ENCODE measurements around the gene PCDHGA12.

Gene PCDHGA12

GRCh38 chr5:141409598-141410306, 20.6 kb upstream of the PCDHGA12 start:
- H3K4me1 ChIP-seq (ENCODE audit: control insufficient read depth, insufficient read depth, low read length): no peaks in the 10 kb centered on the region
- POLR2A ChIA-PET: no interaction called here
- no peaks in the 10 kb centered on the region for H3K36me3 ChIP-seq (ENCODE audit: control insufficient read depth in 2 of 2, insufficient read depth in 1 of 2, low read length in 2 of 2)
- H3K9me3 ChIP-seq (ENCODE audit: control insufficient read depth, insufficient read depth, low read depth, low read length): no peaks in the 10 kb centered on the region
- H3K4me3 ChIP-seq (ENCODE audit: low read depth, low read length): no peak overlapping the region
- TF ChIP-seq ZSCAN4 (tag by site-specific recombination; IDR thresholded peaks at IDR 0.05) (no peak), ZNF26 (tag by site-specific recombination; IDR thresholded peaks at IDR 0.05) (no peak)
- CTCF ChIA-PET: interaction anchor here (0.7 to 1.0 kb wide), 2 partner anchors 148 to 167 kb away, joined by 3 to 4 read pairs; no protein-coding TSS in a partner anchor
- no peak overlapping the region for H3K27ac ChIP-seq (ENCODE audit: extremely low read depth, low read depth, low read length)

- H3K9me3 ChIP-seq (ENCODE audit: control insufficient read depth, insufficient read depth, low read depth, low read length): no peaks in the 10 kb centered on the region
- H3K4me1 ChIP-seq (ENCODE audit: control insufficient read depth, insufficient read depth, low read length): no peaks in the 10 kb centered on the region
- no peaks in the 10 kb centered on the region for H3K36me3 ChIP-seq (ENCODE audit: control insufficient read depth in 2 of 2, insufficient read depth in 1 of 2, low read length in 2 of 2)
- no peak overlapping the region for H3K27ac ChIP-seq (ENCODE audit: extremely low read depth, low read depth, low read length)
- H3K4me3 ChIP-seq (ENCODE audit: low read depth, low read length): no peak overlapping the region
- ChIA-PET POLR2A (no interaction called here), CTCF (interaction anchor here (0.6 to 1.5 kb wide), 2 partner anchors 10 to 726 kb away, joined by 4 to 6 read pairs; partner anchors contain the start of gene PCDHGA11)
- TF ChIP-seq ELK4 (IDR thresholded peaks at IDR 0.05; ENCODE audit: borderline replicate concordance, low read depth, low read length): no peak
- TF ChIP-seq ZNF529 (tag by site-specific recombination; IDR thresholded peaks at IDR 0.05; ENCODE audit: insufficient replicate concordance): no peak
- TF ChIP-seq ZNF223 (tag by site-specific recombination; IDR thresholded peaks at IDR 0.05): no peak
- TF ChIP-seq MZF1 (tag by site-specific recombination; IDR thresholded peaks at IDR 0.05; ENCODE audit: borderline replicate concordance): no peak
- no peak for TF ChIP-seq ZNF677 (tag by site-specific recombination; IDR thresholded peaks at IDR 0.05)
- TF ChIP-seq ZSCAN30 (tag by site-specific recombination; IDR thresholded peaks at IDR 0.05): no peak
- no peak for TF ChIP-seq BCL11A (tag by site-specific recombination; IDR thresholded peaks at IDR 0.05; ENCODE audit: low read depth)
- no peak for TF ChIP-seq ZNF114 (tag by site-specific recombination; IDR thresholded peaks at IDR 0.05)
Observed at GRCh38 chr5:141411575-141411974, 18.7 kb upstream of the PCDHGA12 start.

- ChIA-PET POLR2A (no interaction called here), CTCF (interaction anchor here (0.6 to 3.2 kb wide), 15 partner anchors 15 to 364 kb away, joined by 3 to 14 read pairs (median 3); partner anchors contain the start of genes PCDHGA12 and PCDHGB5)
- Histone ChIP-seq H3K4me1 (ENCODE audit: control insufficient read depth, insufficient read depth, low read length) (no peaks in the 10 kb centered on the region), H3K4me3 (ENCODE audit: low read depth, low read length) (no peak within 1 kb of the TSS), H3K9me3 (ENCODE audit: control insufficient read depth, insufficient read depth, low read depth, low read length) (no peaks in the 10 kb centered on the region), H3K36me3 (ENCODE audit: control insufficient read depth in 2 of 2, insufficient read depth in 1 of 2, low read length in 2 of 2) (no peaks in the 10 kb centered on the region), H3K27ac (ENCODE audit: extremely low read depth, low read depth, low read length) (no peak within 1 kb of the TSS)
- no peak for TF ChIP-seq BCL11A (tag by site-specific recombination; IDR thresholded peaks at IDR 0.05; ENCODE audit: low read depth)
- no peak for TF ChIP-seq ZXDB (tag by site-specific recombination; IDR thresholded peaks at IDR 0.05)
- no peak for TF ChIP-seq ZBTB26 (tag by site-specific recombination; optimal IDR thresholded peaks at IDR 0.05)
- no peak for TF ChIP-seq PRDM10 (tag by site-specific recombination; IDR thresholded peaks at IDR 0.05)
- TF ChIP-seq ZNF221 (tag by site-specific recombination; IDR thresholded peaks at IDR 0.05; ENCODE audit: borderline replicate concordance): no peak
- TF ChIP-seq ZNF776 (tag by site-specific recombination; IDR thresholded peaks at IDR 0.05; ENCODE audit: borderline replicate concordance): no peak
- TF ChIP-seq ZNF561 (tag by site-specific recombination; IDR thresholded peaks at IDR 0.05; ENCODE audit: borderline replicate concordance): no peak
- TF ChIP-seq ZNF777 (tag by site-specific recombination; IDR thresholded peaks at IDR 0.05; ENCODE audit: borderline replicate concordance): no peak
- no peak for TF ChIP-seq ZNF645 (tag by site-specific recombination; IDR thresholded peaks at IDR 0.05)
Observed at GRCh38 chr5:141412854-141413539, 17.3 kb upstream of the PCDHGA12 start, which contains the start of gene PCDHGA10. Gene PCDHGA10, plus strand, starts transcription at chr5:141412987. Its CDS starts 189 bp downstream, at chr5:141413176.

All from HEK293 (cell line).